Keratinocyte (primary cell): ENCODE data around the gene IL22RA1.

ENCODE experiments used
- EZH2 ChIP-seq: IDR thresholded peaks from one replicate; pipeline ENCODE4 v1.6.1; 2012; ENCODE audit warnings: inconsistent platforms, mild to moderate bottlenecking, low read length, moderate library complexity
- TF ChIP-seq, protein P1 (sequence below), 3 experiments: IDR thresholded peaks in 1 of 3; conservative IDR thresholded peaks in 1 of 3; optimal IDR thresholded peaks in 1 of 3; 2 replicates in 2 of 3; 3 replicates in 1 of 3; pipeline versions ENCODE3 to v1.5.1; 2011; ENCODE audit warnings: low read length in 3 of 3, mild to moderate bottlenecking in 3 of 3, moderate library complexity in 2 of 3, control low read depth in 1 of 3, inconsistent platforms in 1 of 3; ENCODE audit not compliant: insufficient read depth in 2 of 3; ENCODE audit errors: extremely low read depth in 1 of 3

DNA sequence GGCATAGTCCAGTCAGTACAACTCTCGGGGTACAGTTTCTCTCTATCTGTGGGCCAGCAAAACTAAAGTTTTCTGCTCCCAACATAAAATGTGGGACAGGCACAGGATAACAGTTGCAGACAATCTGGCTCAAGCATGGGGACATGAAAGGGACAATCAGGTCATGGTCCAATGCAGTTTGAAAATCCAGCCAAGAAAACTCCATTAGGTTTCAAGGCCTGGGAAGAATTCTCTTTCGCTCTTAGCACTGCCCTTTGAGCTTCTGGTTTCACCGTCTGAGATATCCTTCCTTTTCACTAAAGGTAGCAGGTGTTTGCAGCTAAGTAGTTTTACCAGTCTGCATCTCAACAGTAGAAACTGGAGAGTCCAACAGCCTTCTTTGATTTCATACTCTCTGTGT, 21.1 kb upstream of the IL22RA1 start:
- TF ChIP-seq, protein P1, sequence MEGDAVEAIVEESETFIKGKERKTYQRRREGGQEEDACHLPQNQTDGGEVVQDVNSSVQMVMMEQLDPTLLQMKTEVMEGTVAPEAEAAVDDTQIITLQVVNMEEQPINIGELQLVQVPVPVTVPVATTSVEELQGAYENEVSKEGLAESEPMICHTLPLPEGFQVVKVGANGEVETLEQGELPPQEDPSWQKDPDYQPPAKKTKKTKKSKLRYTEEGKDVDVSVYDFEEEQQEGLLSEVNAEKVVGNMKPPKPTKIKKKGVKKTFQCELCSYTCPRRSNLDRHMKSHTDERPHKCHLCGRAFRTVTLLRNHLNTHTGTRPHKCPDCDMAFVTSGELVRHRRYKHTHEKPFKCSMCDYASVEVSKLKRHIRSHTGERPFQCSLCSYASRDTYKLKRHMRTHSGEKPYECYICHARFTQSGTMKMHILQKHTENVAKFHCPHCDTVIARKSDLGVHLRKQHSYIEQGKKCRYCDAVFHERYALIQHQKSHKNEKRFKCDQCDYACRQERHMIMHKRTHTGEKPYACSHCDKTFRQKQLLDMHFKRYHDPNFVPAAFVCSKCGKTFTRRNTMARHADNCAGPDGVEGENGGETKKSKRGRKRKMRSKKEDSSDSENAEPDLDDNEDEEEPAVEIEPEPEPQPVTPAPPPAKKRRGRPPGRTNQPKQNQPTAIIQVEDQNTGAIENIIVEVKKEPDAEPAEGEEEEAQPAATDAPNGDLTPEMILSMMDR (optimal IDR thresholded peaks at IDR 0.05 in 1 of 3, IDR thresholded peaks at IDR 0.05 in 1 of 3, conservative IDR thresholded peaks at IDR 0.05 in 1 of 3; ENCODE audit: extremely low read depth in 1 of 3, insufficient read depth in 2 of 3, low read length in 3 of 3): no peak
- TF ChIP-seq EZH2: no peak
